GM12878 (cell line): ENCODE measurements around the gene HS6ST3. TPM values are rescaled to one million over a fixed set of nuclear protein-coding genes. Genes with fewer than 3 reads are reported as not detected.

Source experiments
- ATAC-seq: fragments of 200-7000 bp; cut with Tn5 transposase; 3 replicates; pipeline ENCODE4 v1.9.1; 2020; ENCODE audit warnings: mild to moderate bottlenecking, moderate library complexity
- BruUV-seq: library from RNA; stranded (reverse); fragments of 400-500 nt; replicated peaks from 2 replicates; lab custom pipeline; 2021; lab: Mats Ljungman, UMichigan
- CTCF ChIA-PET: fragments of 300-600 bp; sonication (Branson Sonifier 250); formaldehyde crosslinking; extraction: SDS; loops from one replicate; lab custom pipeline; 2021; ENCODE audit warnings: inconsistent platforms; lab: Yijun Ruan, JAX
- POLR2A ChIA-PET: fragments of 350-600 bp; formaldehyde crosslinking; extraction: SDS; loops from one replicate; lab custom pipeline; 2021; ENCODE audit warnings: inconsistent platforms; lab: Charles Lee
- RAD21 ChIA-PET: fragments of 300-600 bp; sonication (Branson Sonifier 250); formaldehyde crosslinking; loops from one replicate; lab custom pipeline; 2023; ENCODE audit warnings: antibody characterized with exemption; ENCODE audit not compliant: unreplicated experiment; lab: Charles Lee
- SMC1A ChIA-PET: fragments of 300-600 bp; sonication (Branson Sonifier 250); formaldehyde crosslinking; loops from one replicate; lab custom pipeline; 2023; ENCODE audit not compliant: unreplicated experiment, uncharacterized antibody; lab: Charles Lee
- DNase-seq: peaks from one replicate; pipeline ENCODE4 v3.0.0-alpha.2; 2011; ENCODE audit warnings: low read depth, low spot score
- FAIRE-seq: peaks from 3 replicates; lab custom pipeline; 2011; peaks lifted over from hg19 to GRCh38; lab: Jason Lieb, UNC
- H2AFZ ChIP-seq: 2 replicates; pipeline ENCODE4 v1.6.0; 2011; ENCODE audit warnings: low read depth, low read length, control low read depth; ENCODE audit not compliant: control insufficient read depth
- H3K27ac ChIP-seq: 2 replicates; pipeline ENCODE4 v1.5.1; 2011; ENCODE audit warnings: control low read depth; ENCODE audit not compliant: control insufficient read depth, insufficient read depth
- H3K27me3 ChIP-seq, 2 experiments: replicated peaks in 1 of 2; 2 replicates each; pipeline versions ENCODE4 v1.6.0 to v1.6.1; 2011; ENCODE audit warnings: low read length in 1 of 2; ENCODE audit not compliant: control insufficient read depth in 2 of 2, insufficient read depth in 2 of 2
- H3K36me3 ChIP-seq, 2 experiments: 2 replicates each; pipeline ENCODE4 v1.5.1; 2011; ENCODE audit warnings: low read length in 1 of 2; ENCODE audit not compliant: control insufficient read depth in 2 of 2, insufficient read depth in 2 of 2
- H3K4me1 ChIP-seq: 2 replicates; pipeline ENCODE4 v1.6.1; 2011; ENCODE audit warnings: mild to moderate bottlenecking, low read length, moderate library complexity, mixed read lengths; ENCODE audit not compliant: control insufficient read depth, insufficient read depth
- H3K4me2 ChIP-seq: 2 replicates; pipeline ENCODE4 v1.6.0; 2011; ENCODE audit warnings: control low read depth; ENCODE audit not compliant: control insufficient read depth, insufficient read depth
- H3K4me3 ChIP-seq: fragments of 200-600 bp; sonication (generic); 2 replicates; pipeline ENCODE4 v1.5.1; 2016
- H3K79me2 ChIP-seq: 2 replicates; pipeline ENCODE4 v1.6.0; 2011; ENCODE audit warnings: low read length; ENCODE audit not compliant: control insufficient read depth, insufficient read depth
- H3K9ac ChIP-seq: 2 replicates; pipeline ENCODE4 v1.8.0; 2011; ENCODE audit warnings: low read length, control low read depth, mixed read lengths; ENCODE audit not compliant: control insufficient read depth, insufficient read depth
- H3K9me3 ChIP-seq: replicated peaks from 3 replicates; pipeline ENCODE4 v1.5.1; 2011; ENCODE audit warnings: mild to moderate bottlenecking, low read length; ENCODE audit not compliant: control insufficient read depth, insufficient read depth
- H4K20me1 ChIP-seq: 2 replicates; pipeline ENCODE4 v1.6.0; 2011; ENCODE audit not compliant: control insufficient read depth, insufficient read depth
- BHLHE40 ChIP-seq, 2 experiments: fragments of 450-650 bp in 1 of 2; IDR thresholded peaks; 2 replicates each; pipeline ENCODE4 v1.6.1; 2011 to 2017; ENCODE audit warnings: low read depth in 2 of 2, borderline replicate concordance in 1 of 2, improper control_type of control experiment in 1 of 2, low read length in 1 of 2, mild to moderate bottlenecking in 1 of 2
- CBX5 ChIP-seq: sonication (generic); IDR thresholded peaks from 2 replicates; pipeline ENCODE4 v1.6.1; 2016; ENCODE audit warnings: low read depth, moderate library complexity, mild to moderate bottlenecking, inconsistent platforms
- DPF2 ChIP-seq: fragments of 450-650 bp; IDR thresholded peaks from 2 replicates; pipeline ENCODE4 v1.6.1; 2017; ENCODE audit warnings: mild to moderate bottlenecking
- HSF1 ChIP-seq: fragments of 150-350 bp; IDR thresholded peaks from 2 replicates; pipeline ENCODE4 v1.6.1; 2014; ENCODE audit warnings: mild to moderate bottlenecking, low read depth, low read length
- MEF2A ChIP-seq: IDR thresholded peaks from 2 replicates; pipeline ENCODE4 v1.6.1; 2011; ENCODE audit warnings: low read depth, mild to moderate bottlenecking, low read length, moderate library complexity; ENCODE audit not compliant: insufficient read depth
- SIN3A ChIP-seq: IDR thresholded peaks from 2 replicates; pipeline ENCODE4 v1.6.1; 2012; ENCODE audit warnings: low read depth, low read length, improper control_type of control experiment
- SMC3 ChIP-seq: IDR thresholded peaks from 2 replicates; pipeline ENCODE4 v1.6.1; 2011; ENCODE audit warnings: low read length, improper control_type of control experiment, borderline replicate concordance
- SRF ChIP-seq, 2 experiments: IDR thresholded peaks; 2 replicates each; pipeline ENCODE4 v1.6.1; 2011; ENCODE audit warnings: low read depth in 2 of 2, low read length in 2 of 2, mild to moderate bottlenecking in 1 of 2, moderate library complexity in 1 of 2
- ZBTB11 ChIP-seq: fragments of 450-650 bp; formaldehyde crosslinking; IDR thresholded peaks from 2 replicates; pipeline ENCODE4 v1.5.0; 2022; ENCODE audit warnings: mild to moderate bottlenecking, missing genetic modification characterization
- ZNF217 ChIP-seq: fragments of 450-650 bp; IDR thresholded peaks from 2 replicates; pipeline ENCODE4 v1.6.1; 2017; ENCODE audit warnings: antibody characterized with exemption, mild to moderate bottlenecking
- ZNF24 ChIP-seq: fragments of 450-650 bp; IDR thresholded peaks from 2 replicates; pipeline ENCODE4 v1.6.1; 2017; ENCODE audit warnings: antibody characterized with exemption, mild to moderate bottlenecking
- ZNF687 ChIP-seq: fragments of 450-650 bp; IDR thresholded peaks from 2 replicates; pipeline ENCODE4 v1.6.1; 2017; ENCODE audit warnings: mild to moderate bottlenecking, moderate library complexity
- ZZZ3 ChIP-seq: IDR thresholded peaks from 2 replicates; pipeline ENCODE4 v1.6.1; 2011; ENCODE audit warnings: low read depth; ENCODE audit not compliant: control insufficient read depth, insufficient read length
- WGBS: methylation state at CpG from one replicate; pipeline ENCODE4 v1.1.6; 2016; ENCODE audit warnings: low lambda C conversion rate; ENCODE audit not compliant: insufficient replicate concordance, insufficient coverage; ENCODE audit errors: missing lambda C conversion rate; 5-methylcytosine and 5-hydroxymethylcytosine counted together
- in situ Hi-C: fragments of 300-500 bp; cut with MboI; formaldehyde crosslinking; loops from 9 replicates; pipeline ENCODE4 v1.14.3; 2018; ENCODE audit warnings: mixed read lengths
- intact Hi-C: fragments of 100-400 bp; cut with micrococcal nuclease; formaldehyde crosslinking; loops from one replicate; pipeline ENCODE4 v1.14.2; 2022; ENCODE audit not compliant: unreplicated experiment
- polyA plus RNA-seq, 11 experiments: library from polyadenylated mRNA; depleted of rRNA in 4 of 11; unstranded in 6 of 11; stranded (reverse) in 5 of 11; fragments of >200 nt; fragmentation: Nextera tagmentation in 4 of 11; fragmentation: Illumina TruSeq in 1 of 11; extraction: Ambion mirVana in 4 of 11; extraction: Trizol in 1 of 11; gene quantifications; 1 replicate in 1 of 11; 2 replicates in 10 of 11; pipeline versions ENCODE4 v1.2.1 to v1.2.3, GENCODE V29; 2011 to 2016; ENCODE audit warnings: inconsistent platforms in 2 of 11, missing spikeins in 2 of 11, low read depth in 1 of 11
- total RNA-seq, 4 experiments: library from RNA; depleted of rRNA in 3 of 4; stranded (reverse); fragments of >200 nt in 3 of 4; fragmentation: Illumina TruSeq in 1 of 4; extraction: Trizol in 1 of 4; gene quantifications; 2 replicates each; pipeline versions ENCODE4 v1.2.1 to v1.2.3, GENCODE V29; 2013 to 2021

Gene HS6ST3
- total and polyA plus RNA-seq, 10 of the 15 experiments (the other 5 are each of a cell fraction or from before 2014, with no cell fraction given) = under 0.01 to 2.9 TPM; not detected in 8

GRCh38 chr13:96460609-96461008, 370.7 kb downstream of the HS6ST3 start (continued):
- TF ChIP-seq HSF1 (no peak), ZNF687 (no peak), BHLHE40 (IDR thresholded peaks at IDR 0.05; ENCODE audit: borderline replicate concordance in 1 of 2, low read depth in 2 of 2, low read length in 1 of 2) (no peak)

GRCh38 chr13:96473526-96474180, 383.7 kb downstream of the HS6ST3 start:
- ChIA-PET CTCF (no interaction called here), POLR2A (no interaction called here), RAD21 (no interaction called here), SMC1A (no interaction called here)
- H2AFZ ChIP-seq = no peak overlapping the region
- no peak overlapping the region for H3K27ac ChIP-seq
- H3K9ac ChIP-seq = no peak overlapping the region
- DNase-seq = no peak
- H3K9me3 ChIP-seq = no peaks in the 10 kb centered on the region
- H3K79me2 ChIP-seq = no peaks in the 10 kb centered on the region
- in situ Hi-C loops (no loop called here), intact Hi-C loops (no loop called here)
- ATAC-seq = no peak
- no peak for FAIRE-seq
- no peaks in the 10 kb centered on the region for H3K4me1 ChIP-seq
- H3K4me3 ChIP-seq = no peak overlapping the region
- no peaks in the 10 kb centered on the region for H3K27me3 ChIP-seq
- WGBS = 24% methylated on average over 10 of the region's 10 CpGs
- H3K4me2 ChIP-seq = no peak overlapping the region
- H4K20me1 ChIP-seq = no peaks in the 10 kb centered on the region
- BruUV-seq = no TSS peak
- H3K36me3 ChIP-seq = no peaks in the 10 kb centered on the region
- no peak for TF ChIP-seq SIN3A
- TF ChIP-seq CBX5 = no peak
- TF ChIP-seq SMC3 = no peak
- no peak for TF ChIP-seq ZBTB11
- TF ChIP-seq ZZZ3 = no peak
- TF ChIP-seq MEF2A = no peak
- no peak for TF ChIP-seq ZNF24
- no peak for TF ChIP-seq ZNF217
- no peak for TF ChIP-seq SRF (IDR thresholded peaks at IDR 0.05; ENCODE audit: low read depth in 2 of 2, low read length in 2 of 2)
- no peak for TF ChIP-seq DPF2
